OCI-LY3 (cell line): ENCODE data around the gene RELN.

Source experiments
- H2AFZ ChIP-seq: fragments of 200-600, 300-600 bp; shearing (Covaris generic); 2 replicates; pipeline ENCODE4 v1.6.0; 2014; ENCODE audit warnings: antibody characterized with exemption, low read depth, low read length
- H3K27ac ChIP-seq: fragments of 200-600, 300-600 bp; sonication (generic); 2 replicates; pipeline ENCODE4 v1.5.1; 2014; ENCODE audit warnings: mild to moderate bottlenecking, low read length, moderate library complexity, mixed read lengths
- H3K27me3 ChIP-seq: fragments of 200-600, 300-600 bp; sonication (generic); 2 replicates; pipeline ENCODE4 v1.6.1; 2014; ENCODE audit warnings: low read depth, low read length, mixed read lengths
- H3K36me3 ChIP-seq: fragments of 200-600, 300-600 bp; sonication (generic); replicated peaks from 2 replicates; pipeline ENCODE3; 2014; ENCODE audit warnings: low read depth, low read length, mixed read lengths
- H3K4me1 ChIP-seq: fragments of 300-600, 200-600 bp; sonication (generic); 2 replicates; pipeline ENCODE4 v1.6.1; 2014; ENCODE audit warnings: low read length, mixed read lengths
- H3K4me2 ChIP-seq: fragments of 200-600, 300-600 bp; sonication (generic); 2 replicates; pipeline ENCODE4 v1.6.1; 2014; ENCODE audit warnings: low read length, mixed read lengths
- H3K4me3 ChIP-seq: fragments of 300-600, 200-600 bp; sonication (generic); 2 replicates; pipeline ENCODE4 v1.5.1; 2014; ENCODE audit warnings: antibody characterized with exemption, mild to moderate bottlenecking, low read length, moderate library complexity
- H3K79me2 ChIP-seq: fragments of 300-600, 200-600 bp; shearing (Covaris generic); 2 replicates; pipeline ENCODE4 v1.6.1; 2014; ENCODE audit warnings: mild to moderate bottlenecking, low read length, mixed read lengths
- H3K9ac ChIP-seq: fragments of 300-600, 200-600 bp; shearing (Covaris generic); 2 replicates; pipeline ENCODE4 v1.6.0; 2014; ENCODE audit warnings: mild to moderate bottlenecking, low read length, moderate library complexity
- H3K9me3 ChIP-seq: fragments of 200-600, 300-600 bp; shearing (Covaris generic); 2 replicates; pipeline ENCODE4 v1.6.1; 2014; ENCODE audit warnings: low read length, mixed read lengths; ENCODE audit not compliant: insufficient read depth
- H4K20me1 ChIP-seq: fragments of 200-600, 300-600 bp; sonication (generic); 2 replicates; pipeline ENCODE4 v1.6.1; 2016; ENCODE audit warnings: low read length, mixed read lengths; ENCODE audit not compliant: insufficient read depth
- EZH2phosphoT487 ChIP-seq: fragments of 200-600 bp; shearing (Covaris generic); IDR thresholded peaks from 2 replicates; pipeline ENCODE4 v1.6.1; 2018; ENCODE audit warnings: antibody characterized with exemption, mixed run types, low read depth
- TF ChIP-seq, protein P1 (sequence below): fragments of 200-600, 300-600 bp; sonication (generic); IDR thresholded peaks from 2 replicates; pipeline ENCODE4 v1.5.1; 2014; ENCODE audit warnings: antibody characterized with exemption, low read length, low read depth

Gene RELN

DNA sequence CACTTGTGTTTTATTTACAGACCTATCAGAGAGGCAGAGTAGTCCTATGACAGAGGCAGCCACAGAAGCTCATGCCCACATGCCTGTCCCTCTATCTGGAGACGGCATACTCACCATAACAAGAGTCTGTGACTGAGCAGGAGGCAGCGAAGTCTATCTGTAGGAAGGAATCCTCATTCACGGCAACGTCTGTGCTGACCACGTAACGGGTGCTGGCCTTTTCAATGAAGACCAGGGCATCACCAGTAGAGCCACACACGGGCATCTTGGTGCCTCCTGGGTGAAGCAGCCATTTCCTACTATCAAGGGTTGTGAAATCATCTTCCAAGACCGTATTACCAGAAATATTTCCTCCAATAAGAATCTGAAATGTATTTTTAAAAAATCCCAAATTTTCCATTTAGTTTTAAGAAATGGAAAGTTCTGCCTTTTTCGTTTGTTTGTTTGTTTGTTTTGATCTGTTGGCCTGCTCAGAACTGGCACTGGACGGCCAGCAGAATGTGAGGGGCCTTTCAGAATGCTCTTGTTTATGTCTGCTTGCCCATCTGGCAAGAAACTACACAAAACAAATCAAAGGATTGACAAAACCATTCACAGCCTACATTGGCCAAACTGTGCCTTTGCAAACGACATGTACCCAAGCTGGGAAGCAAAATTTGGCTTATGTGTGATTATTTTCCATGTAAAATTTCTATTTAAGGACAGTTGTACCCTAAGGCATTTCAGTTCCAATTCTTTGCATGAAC is 450.3 kb downstream of the RELN start:
- Histone ChIP-seq H3K36me3 (no peaks in the 10 kb centered on the region), H3K4me3 (no peak overlapping the region), H3K9ac (no peak overlapping the region), H3K27ac (no peak overlapping the region), H2AFZ (no peak overlapping the region), H3K4me1 (no peaks in the 10 kb centered on the region; the same call in 1 of the 2 replicates), H3K9me3 (no peaks in the 10 kb centered on the region), H3K27me3 (peaks cover 7% of the 10 kb centered on the region; the same call in 1 of the 2 replicates), H4K20me1 (no peaks in the 10 kb centered on the region), H3K79me2 (no peaks in the 10 kb centered on the region), H3K4me2 (no peak overlapping the region)
- TF ChIP-seq, protein P1, sequence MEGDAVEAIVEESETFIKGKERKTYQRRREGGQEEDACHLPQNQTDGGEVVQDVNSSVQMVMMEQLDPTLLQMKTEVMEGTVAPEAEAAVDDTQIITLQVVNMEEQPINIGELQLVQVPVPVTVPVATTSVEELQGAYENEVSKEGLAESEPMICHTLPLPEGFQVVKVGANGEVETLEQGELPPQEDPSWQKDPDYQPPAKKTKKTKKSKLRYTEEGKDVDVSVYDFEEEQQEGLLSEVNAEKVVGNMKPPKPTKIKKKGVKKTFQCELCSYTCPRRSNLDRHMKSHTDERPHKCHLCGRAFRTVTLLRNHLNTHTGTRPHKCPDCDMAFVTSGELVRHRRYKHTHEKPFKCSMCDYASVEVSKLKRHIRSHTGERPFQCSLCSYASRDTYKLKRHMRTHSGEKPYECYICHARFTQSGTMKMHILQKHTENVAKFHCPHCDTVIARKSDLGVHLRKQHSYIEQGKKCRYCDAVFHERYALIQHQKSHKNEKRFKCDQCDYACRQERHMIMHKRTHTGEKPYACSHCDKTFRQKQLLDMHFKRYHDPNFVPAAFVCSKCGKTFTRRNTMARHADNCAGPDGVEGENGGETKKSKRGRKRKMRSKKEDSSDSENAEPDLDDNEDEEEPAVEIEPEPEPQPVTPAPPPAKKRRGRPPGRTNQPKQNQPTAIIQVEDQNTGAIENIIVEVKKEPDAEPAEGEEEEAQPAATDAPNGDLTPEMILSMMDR = no peak
- TF ChIP-seq EZH2phosphoT487 = no peak

DNA sequence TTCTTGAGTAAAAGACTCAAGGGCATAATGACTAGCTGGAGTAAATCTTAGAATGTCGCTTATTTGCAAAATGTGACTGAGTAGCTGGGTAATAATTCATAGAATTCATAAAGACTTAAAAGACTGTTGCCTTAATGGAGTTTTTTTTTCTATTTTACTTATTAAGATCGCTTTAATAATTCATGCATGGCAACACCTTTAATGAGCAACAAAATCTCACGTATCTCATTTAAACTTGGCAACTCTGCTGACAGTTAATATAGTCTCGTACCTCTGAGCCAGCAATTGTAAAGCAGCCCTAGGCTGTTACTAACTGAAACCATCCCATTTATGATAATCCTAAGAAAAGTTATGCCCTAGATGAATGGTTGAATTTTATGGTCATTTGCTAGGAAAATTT is 455.7 kb downstream of the RELN start:
- no peaks in the 10 kb centered on the region for H3K36me3 ChIP-seq
- no peak overlapping the region for H3K4me3 ChIP-seq
- H3K9me3 ChIP-seq = no peaks in the 10 kb centered on the region
- H3K79me2 ChIP-seq = no peaks in the 10 kb centered on the region
- H4K20me1 ChIP-seq = no peaks in the 10 kb centered on the region
- H3K9ac ChIP-seq = no peak overlapping the region
- H3K27me3 ChIP-seq = peaks cover 12% of the 10 kb centered on the region; the same call in 1 of the 2 replicates
- no peak overlapping the region for H3K27ac ChIP-seq
- H3K4me1 ChIP-seq = no peaks in the 10 kb centered on the region
- TF ChIP-seq, protein P1 = no peak
- TF ChIP-seq EZH2phosphoT487 = no peak
- H3K4me2 ChIP-seq = no peak overlapping the region
- no peak overlapping the region for H2AFZ ChIP-seq

DNA sequence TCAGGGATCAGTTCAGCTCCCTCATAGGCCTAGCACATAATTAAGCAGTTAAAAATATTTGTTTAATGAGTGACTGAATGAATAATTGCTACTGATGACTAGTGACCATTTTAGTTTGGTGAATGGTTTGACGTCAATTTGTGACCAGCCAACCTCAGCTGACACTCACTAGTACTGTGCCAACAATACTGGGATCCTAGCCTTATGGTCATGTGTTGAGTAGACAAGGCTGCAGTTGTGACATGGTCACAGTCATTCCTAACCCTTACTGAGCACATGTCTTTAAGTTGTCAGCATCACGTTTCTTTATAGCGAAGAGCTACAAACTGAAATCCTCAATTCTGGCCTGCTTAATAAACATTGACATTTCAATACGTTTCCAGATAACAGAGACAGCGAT is 456.5 kb downstream of the RELN start:
- Histone ChIP-seq H3K36me3 (no peaks in the 10 kb centered on the region), H3K27me3 (peaks cover 12% of the 10 kb centered on the region; the same call in 1 of the 2 replicates), H3K79me2 (no peaks in the 10 kb centered on the region), H3K27ac (no peak overlapping the region), H3K4me3 (no peak overlapping the region), H3K4me1 (no peaks in the 10 kb centered on the region), H4K20me1 (no peaks in the 10 kb centered on the region), H3K4me2 (no peak overlapping the region), H2AFZ (no peak overlapping the region), H3K9me3 (no peaks in the 10 kb centered on the region), H3K9ac (no peak overlapping the region)
- no peak for TF ChIP-seq EZH2phosphoT487
- TF ChIP-seq, protein P1 = no peak

DNA sequence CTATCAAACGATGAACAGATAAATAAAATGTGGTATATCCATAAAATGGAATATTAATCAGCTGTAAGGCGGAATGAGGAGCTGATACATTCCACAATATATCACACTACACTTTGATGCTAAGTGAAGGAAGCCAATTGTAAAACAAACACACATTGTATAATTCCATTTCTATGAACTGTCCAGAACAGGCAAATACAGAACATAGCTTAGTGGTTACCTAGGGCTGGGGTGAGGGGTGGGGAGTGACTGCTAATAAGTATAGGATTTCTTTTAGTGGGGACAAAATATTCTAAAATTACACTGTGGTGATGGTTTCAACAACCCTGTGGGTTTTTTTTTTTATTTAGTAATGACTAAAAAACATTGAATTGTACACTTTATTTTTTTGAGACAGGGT is 461.3 kb downstream of the RELN start:
- Histone ChIP-seq H3K4me3 (no peak overlapping the region), H4K20me1 (no peaks in the 10 kb centered on the region), H3K9me3 (no peaks in the 10 kb centered on the region), H3K4me1 (no peaks in the 10 kb centered on the region), H3K4me2 (no peak overlapping the region), H2AFZ (no peak overlapping the region), H3K9ac (no peak overlapping the region), H3K27ac (no peak overlapping the region), H3K36me3 (no peaks in the 10 kb centered on the region), H3K27me3 (peaks cover 8% of the 10 kb centered on the region; the same call in 1 of the 2 replicates), H3K79me2 (no peaks in the 10 kb centered on the region)
- no peak for TF ChIP-seq EZH2phosphoT487
- TF ChIP-seq, protein P1 = no peak
